SK-N-SH treated with all-trans-retinoic acid at 6 μM for 48 hours (cell line): ENCODE measurements around the gene GATA5.

Source experiments
- CREB5 ChIP-seq: fragments of 250-450 bp; sonication (Bioruptor Pico); IDR thresholded peaks from 2 replicates; pipeline ENCODE4 v1.5.1; 2020; ENCODE audit warnings: low read depth, mild to moderate bottlenecking, moderate library complexity
- GLIS3 ChIP-seq: fragments of 250-450 bp; sonication (Bioruptor Pico); IDR thresholded peaks from 2 replicates; pipeline ENCODE4 v1.5.0; 2020; ENCODE audit warnings: mild to moderate bottlenecking, moderate library complexity
- ISL1 ChIP-seq: fragments of 250-450 bp; sonication (Bioruptor Pico); IDR thresholded peaks from 2 replicates; pipeline ENCODE4 v2.1.2; 2022; ENCODE audit warnings: mild to moderate bottlenecking, moderate library complexity
- PPARA ChIP-seq: fragments of 250-450 bp; sonication (Bioruptor Pico); IDR thresholded peaks from 2 replicates; pipeline ENCODE4 v1.5.0; 2020; ENCODE audit warnings: mild to moderate bottlenecking, borderline replicate concordance
- RARB ChIP-seq: fragments of 250-450 bp; sonication (Bioruptor Pico); IDR thresholded peaks from 2 replicates; pipeline ENCODE4 v1.8.0; 2021; ENCODE audit warnings: mild to moderate bottlenecking, moderate library complexity
- TOX ChIP-seq: fragments of 250-450 bp; sonication (Bioruptor Pico); IDR thresholded peaks from 2 replicates; pipeline ENCODE4 v1.8.0; 2021; ENCODE audit warnings: mild to moderate bottlenecking, moderate library complexity, borderline replicate concordance
- TSHZ2 ChIP-seq: fragments of 250-450 bp; sonication (Bioruptor Pico); IDR thresholded peaks from 2 replicates; pipeline ENCODE4 v1.5.0; 2020; ENCODE audit warnings: mild to moderate bottlenecking, moderate library complexity
- ZFP3 ChIP-seq: fragments of 250-450 bp; sonication (Bioruptor Pico); IDR thresholded peaks from 2 replicates; pipeline ENCODE4 v1.5.0; 2020; ENCODE audit warnings: mild to moderate bottlenecking, moderate library complexity
- ZFP30 ChIP-seq: fragments of 450-650 bp; formaldehyde crosslinking; IDR thresholded peaks from 2 replicates; pipeline ENCODE4 v1.5.0; 2022; ENCODE audit warnings: mild to moderate bottlenecking, moderate library complexity
- ZNF70 ChIP-seq: fragments of 450-650 bp; formaldehyde crosslinking; IDR thresholded peaks from 2 replicates; pipeline ENCODE4 v1.5.0; 2020; ENCODE audit warnings: mild to moderate bottlenecking, moderate library complexity

GRCh38 chr20:62472941-62473585 lies 2.7 kb downstream of the GATA5 start:
- TF ChIP-seq RARB (CRISPR knock-in tag) (no peak), TOX (CRISPR knock-in tag) (no peak), CREB5 (no peak), PPARA (CRISPR knock-in tag) (no peak), ISL1 (no peak), ZFP30 (CRISPR knock-in tag) (no peak), GLIS3 (CRISPR knock-in tag) (no peak), ZNF70 (no peak), ZFP3 (no peak), TSHZ2 (CRISPR knock-in tag) (no peak)
